Measurements from ENCODE around the gene ARHGAP10.

DNA sequence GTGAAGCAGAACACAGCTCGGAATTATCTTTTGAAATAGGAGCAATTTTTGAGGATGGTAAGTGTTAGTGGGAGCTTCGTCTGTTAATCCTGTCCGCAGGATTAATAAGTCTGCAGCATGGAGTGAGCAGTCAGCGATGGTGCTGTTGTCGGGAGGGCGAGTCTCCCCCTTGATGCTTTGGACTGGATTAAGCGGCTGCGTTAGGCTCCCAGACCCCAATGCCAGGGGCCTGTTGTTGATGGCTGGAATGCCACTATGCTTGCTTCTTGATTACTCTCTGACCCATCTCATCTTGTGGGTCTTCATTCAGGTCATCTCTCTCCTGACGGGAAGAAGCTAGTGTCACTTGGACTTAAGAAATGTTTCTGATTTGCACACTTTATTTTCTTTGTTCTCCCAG lies 332.6 kb downstream of the ARHGAP10 start:
- no peak for TF ChIP-seq CTCF (IDR thresholded peaks at IDR 0.05; ENCODE audit: borderline replicate concordance, extremely low read depth, low read length, poor library complexity, severe bottlenecking)
- no peak for TF ChIP-seq EZH2 (IDR thresholded peaks at IDR 0.05; ENCODE audit: borderline replicate concordance, low read depth, low read length, severe bottlenecking)

Data from DND-41 (cell line).